Measurements from ENCODE around the gene ASNS.

- no peak for TF ChIP-seq CTCF (IDR thresholded peaks at IDR 0.05)
- no peak for TF ChIP-seq TAF1 (IDR thresholded peaks at IDR 0.05; ENCODE audit: borderline replicate concordance, low read depth, low read length)
- TF ChIP-seq RCOR1 (IDR thresholded peaks at IDR 0.05; ENCODE audit: low read length): no peak
- no peak for TF ChIP-seq CHD2 (IDR thresholded peaks at IDR 0.05; ENCODE audit: low read length, partially characterized antibody)
- TF ChIP-seq POLR2AphosphoS5 (IDR thresholded peaks at IDR 0.05; ENCODE audit: low read depth, low read length): no peak
- no peak for TF ChIP-seq EP300 (IDR thresholded peaks at IDR 0.05; ENCODE audit: borderline replicate concordance in 1 of 2, low read depth in 1 of 2, low read length in 1 of 2)
- TF ChIP-seq, protein P1, sequence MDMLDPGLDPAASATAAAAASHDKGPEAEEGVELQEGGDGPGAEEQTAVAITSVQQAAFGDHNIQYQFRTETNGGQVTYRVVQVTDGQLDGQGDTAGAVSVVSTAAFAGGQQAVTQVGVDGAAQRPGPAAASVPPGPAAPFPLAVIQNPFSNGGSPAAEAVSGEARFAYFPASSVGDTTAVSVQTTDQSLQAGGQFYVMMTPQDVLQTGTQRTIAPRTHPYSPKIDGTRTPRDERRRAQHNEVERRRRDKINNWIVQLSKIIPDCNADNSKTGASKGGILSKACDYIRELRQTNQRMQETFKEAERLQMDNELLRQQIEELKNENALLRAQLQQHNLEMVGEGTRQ (IDR thresholded peaks at IDR 0.05; ENCODE audit: borderline replicate concordance, low read depth, low read length): no peak
Measured at GRCh38 chr7:97851683-97852082, 20.5 kb downstream of the ASNS start.

Data from SK-N-SH (cell line).